Upper lobe of left lung (tissue), 4 donors: ENCODE measurements around the gene KCNJ14.

Experiments
- CTCF ChIP-seq, 6 experiments: fragments of 450-650 bp in 4 of 6; fragments of 200-600 bp in 2 of 6; sonication (generic) in 2 of 6; IDR thresholded peaks; one replicate each; pipeline ENCODE4 v1.5.1; 2016 to 2019; ENCODE audit warnings: antibody characterized with exemption in 6 of 6
- EP300 ChIP-seq, 4 donors: sonication (generic); formaldehyde crosslinking; IDR thresholded peaks; one replicate each; pipeline ENCODE4 v1.5.1; 2017; ENCODE audit warnings: antibody characterized with exemption in 4 of 4, control low read depth in 2 of 4
- POLR2A ChIP-seq, 4 donors: fragments of 450-650 bp; IDR thresholded peaks; one replicate each; pipeline ENCODE4 v1.5.1; 2016 to 2017; ENCODE audit warnings: antibody characterized with exemption in 4 of 4, mild to moderate bottlenecking in 2 of 4
- POLR2AphosphoS5 ChIP-seq, 2 donors: sonication (generic); formaldehyde crosslinking; IDR thresholded peaks; one replicate each; pipeline ENCODE4 v1.5.1; 2017; ENCODE audit warnings: antibody characterized with exemption in 2 of 2

- TF ChIP-seq CTCF (IDR thresholded peaks at IDR 0.05) (no peak), POLR2A (IDR thresholded peaks at IDR 0.05) (no peak), EP300 (IDR thresholded peaks at IDR 0.05) (no peak), POLR2AphosphoS5 (IDR thresholded peaks at IDR 0.05) (no peak)
These were observed 53.5 kb downstream of the KCNJ14 start for GRCh38 chr19:48508729-48509411.
